Type B pancreatic cell (in vitro differentiated cells): Measurements from ENCODE around the gene APPBP2. TPM values are rescaled to one million over a fixed set of nuclear protein-coding genes. Genes with fewer than 3 reads are reported as not detected.

Source experiments
- DNase-seq: peaks from one replicate; pipeline ENCODE4 v3.0.0; 2021; ENCODE audit warnings: mixed read lengths; ENCODE audit not compliant: unreplicated experiment; ENCODE audit errors: extremely low spot score
- H3K27ac Mint-ChIP-seq: 2 replicates; pipeline ENCODE4 v1.8.0; 2021; ENCODE audit warnings: mild to moderate bottlenecking, mixed read lengths
- H3K27me3 Mint-ChIP-seq: 2 replicates; pipeline ENCODE4 v1.8.0; 2021; ENCODE audit warnings: mixed read lengths
- H3K36me3 Mint-ChIP-seq: 2 replicates; pipeline ENCODE4 v1.8.0; 2021; ENCODE audit warnings: mixed read lengths
- H3K4me1 Mint-ChIP-seq: one replicate; pipeline ENCODE4 v1.8.0; 2021; ENCODE audit warnings: mixed read lengths; ENCODE audit not compliant: unreplicated experiment
- H3K4me3 Mint-ChIP-seq: 2 replicates; pipeline ENCODE4 v1.8.0; 2021; ENCODE audit warnings: mild to moderate bottlenecking, mixed read lengths
- H3K9me3 Mint-ChIP-seq: 2 replicates; pipeline ENCODE4 v1.8.0; 2021; ENCODE audit warnings: mixed read lengths
- total RNA-seq: library from RNA; stranded (reverse); gene quantifications from 2 replicates; pipeline ENCODE4 v1.2.1, GENCODE V29; 2021; ENCODE audit warnings: low replicate concordance
- TF ChIP-seq, protein P1 (sequence below): fragments of 200-600 bp; sonication (generic); conservative IDR thresholded peaks from 2 replicates; pipeline ENCODE4 v1.5.0; 2021; ENCODE audit warnings: antibody characterized with exemption, mild to moderate bottlenecking

The APPBP2 gene
- total RNA-seq, 1 donor from 2014 or later: 66.4 TPM

DNA sequence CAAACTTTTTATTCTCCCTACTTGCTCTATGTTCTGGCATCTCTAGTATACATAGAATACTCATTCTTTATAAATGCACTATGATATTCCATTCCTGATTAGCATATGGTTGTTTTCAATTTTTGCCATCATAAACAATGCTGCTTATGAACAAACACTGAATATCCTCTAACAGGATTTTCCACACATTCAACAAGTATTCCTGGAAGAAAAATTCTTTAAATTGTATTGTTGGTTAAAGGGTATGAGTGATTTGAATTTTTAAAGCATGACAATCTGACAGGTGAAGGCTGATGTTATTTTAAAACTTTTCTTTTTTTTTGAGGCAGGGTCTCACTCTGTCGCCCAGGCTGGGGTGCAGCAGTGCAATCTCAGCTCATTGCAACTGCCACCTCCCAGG, 11.5 kb downstream of the APPBP2 start:
- H3K4me3 Mint-ChIP-seq: no peak overlapping the region
- DNase-seq: no peak
- H3K9me3 Mint-ChIP-seq: no peaks in the 10 kb centered on the region
- peaks cover 31% of the 10 kb centered on the region for H3K36me3 Mint-ChIP-seq
- H3K27ac Mint-ChIP-seq: no peak overlapping the region
- H3K4me1 Mint-ChIP-seq: no peaks in the 10 kb centered on the region
- TF ChIP-seq, protein P1, sequence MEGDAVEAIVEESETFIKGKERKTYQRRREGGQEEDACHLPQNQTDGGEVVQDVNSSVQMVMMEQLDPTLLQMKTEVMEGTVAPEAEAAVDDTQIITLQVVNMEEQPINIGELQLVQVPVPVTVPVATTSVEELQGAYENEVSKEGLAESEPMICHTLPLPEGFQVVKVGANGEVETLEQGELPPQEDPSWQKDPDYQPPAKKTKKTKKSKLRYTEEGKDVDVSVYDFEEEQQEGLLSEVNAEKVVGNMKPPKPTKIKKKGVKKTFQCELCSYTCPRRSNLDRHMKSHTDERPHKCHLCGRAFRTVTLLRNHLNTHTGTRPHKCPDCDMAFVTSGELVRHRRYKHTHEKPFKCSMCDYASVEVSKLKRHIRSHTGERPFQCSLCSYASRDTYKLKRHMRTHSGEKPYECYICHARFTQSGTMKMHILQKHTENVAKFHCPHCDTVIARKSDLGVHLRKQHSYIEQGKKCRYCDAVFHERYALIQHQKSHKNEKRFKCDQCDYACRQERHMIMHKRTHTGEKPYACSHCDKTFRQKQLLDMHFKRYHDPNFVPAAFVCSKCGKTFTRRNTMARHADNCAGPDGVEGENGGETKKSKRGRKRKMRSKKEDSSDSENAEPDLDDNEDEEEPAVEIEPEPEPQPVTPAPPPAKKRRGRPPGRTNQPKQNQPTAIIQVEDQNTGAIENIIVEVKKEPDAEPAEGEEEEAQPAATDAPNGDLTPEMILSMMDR: no peak
- no peaks in the 10 kb centered on the region for H3K27me3 Mint-ChIP-seq

DNA sequence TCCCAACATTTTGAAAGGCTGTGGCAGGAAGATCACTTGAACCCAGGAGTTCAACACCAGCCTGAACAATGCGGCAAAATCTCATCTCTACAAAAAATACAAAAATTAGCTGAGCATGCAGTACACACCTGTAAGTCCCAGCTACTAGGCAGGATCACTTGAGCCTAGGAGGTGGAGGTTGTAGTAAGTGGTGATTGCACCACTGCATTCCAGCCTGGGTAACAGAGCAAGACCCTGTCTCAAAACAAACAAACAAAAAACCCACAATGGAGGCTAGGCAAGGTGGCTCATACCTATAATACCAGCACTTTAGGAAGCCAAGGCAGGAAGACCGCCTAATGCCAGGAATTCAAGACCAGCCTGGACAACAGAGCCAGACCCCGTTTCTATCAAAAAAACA, 12.0 kb downstream of the APPBP2 start:
- Mint-ChIP-seq H3K27me3 (no peaks in the 10 kb centered on the region), H3K27ac (no peak overlapping the region)

DNA sequence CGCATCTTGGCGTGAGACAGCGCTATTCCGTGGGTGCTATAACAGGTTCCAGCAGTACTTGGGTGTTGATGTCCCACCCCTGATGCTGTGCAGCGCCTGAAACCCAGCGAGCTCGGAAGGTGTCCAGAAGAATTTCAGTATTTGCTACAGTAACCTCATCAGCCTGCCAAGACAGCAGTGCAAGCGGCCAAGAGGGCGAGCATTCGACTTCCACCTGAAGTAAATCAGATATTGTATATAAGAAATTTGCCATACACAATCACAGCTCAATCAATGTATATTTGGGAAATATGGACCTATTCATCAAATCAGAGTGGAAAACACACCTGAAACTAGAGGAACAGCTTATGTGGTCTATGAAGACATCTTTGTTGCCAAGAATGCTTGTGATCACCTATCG, 13.0 kb downstream of the APPBP2 start:
- TF ChIP-seq, protein P1: no peak
- Mint-ChIP-seq H3K4me3 (no peak overlapping the region), H3K27ac (no peak overlapping the region), H3K27me3 (no peaks in the 10 kb centered on the region), H3K4me1 (no peaks in the 10 kb centered on the region), H3K9me3 (no peaks in the 10 kb centered on the region), H3K36me3 (peaks cover 34% of the 10 kb centered on the region)
- no peak for DNase-seq

More for the DNA sequence above, 12.0 kb downstream of the APPBP2 start:
- no peak for DNase-seq
- Mint-ChIP-seq H3K9me3 (no peaks in the 10 kb centered on the region), H3K36me3 (peaks cover 31% of the 10 kb centered on the region), H3K4me1 (no peaks in the 10 kb centered on the region), H3K4me3 (no peak overlapping the region)
- TF ChIP-seq, protein P1: no peak

DNA sequence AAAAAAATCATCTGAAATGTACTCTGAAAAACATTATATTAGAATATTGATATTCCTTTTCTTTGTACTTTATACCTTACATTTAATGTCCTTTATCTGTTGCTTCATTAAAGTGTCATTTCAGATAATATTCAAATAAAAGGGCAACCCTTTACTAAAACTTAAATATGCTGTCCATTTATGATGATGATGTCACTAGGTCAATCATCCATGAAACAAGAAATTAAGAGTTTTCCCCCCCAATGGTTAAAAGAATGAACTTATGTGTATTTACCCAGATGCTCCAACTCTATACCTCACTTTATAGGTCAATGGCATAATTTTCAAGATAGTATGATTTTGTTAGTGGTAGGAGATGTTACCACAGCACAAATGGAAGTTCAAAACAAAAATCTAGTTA, 15.3 kb downstream of the APPBP2 start:
- H3K4me3 Mint-ChIP-seq: no peak overlapping the region
- no peaks in the 10 kb centered on the region for H3K9me3 Mint-ChIP-seq
- H3K36me3 Mint-ChIP-seq: peaks cover 32% of the 10 kb centered on the region
- peaks cover 6% of the 10 kb centered on the region for H3K4me1 Mint-ChIP-seq
- no peaks in the 10 kb centered on the region for H3K27me3 Mint-ChIP-seq
- H3K27ac Mint-ChIP-seq: no peak overlapping the region
- no peak for DNase-seq
- TF ChIP-seq, protein P1: no peak

DNA sequence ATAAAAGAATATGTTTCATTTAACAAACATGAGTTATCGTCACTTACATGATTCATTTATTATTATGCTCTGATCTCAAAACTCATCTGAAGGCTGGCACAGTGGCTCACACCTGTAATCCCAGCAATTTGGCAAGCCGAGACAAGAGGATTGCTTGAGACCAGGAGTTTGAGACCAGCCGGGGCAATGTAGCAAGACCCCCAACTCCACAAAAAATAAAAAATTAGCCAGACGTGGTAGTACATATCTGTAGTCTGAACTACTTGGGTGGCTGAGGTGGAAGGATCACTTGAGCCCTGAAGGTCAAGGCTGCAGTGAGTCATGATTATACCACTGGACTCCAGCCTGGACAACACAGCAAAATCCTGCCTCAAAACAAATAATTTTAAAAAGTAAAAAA, 16.0 kb downstream of the APPBP2 start:
- Mint-ChIP-seq H3K27me3 (no peaks in the 10 kb centered on the region), H3K9me3 (no peaks in the 10 kb centered on the region), H3K27ac (no peak overlapping the region), H3K4me1 (peaks cover 6% of the 10 kb centered on the region), H3K4me3 (no peak overlapping the region), H3K36me3 (peaks cover 28% of the 10 kb centered on the region)
- no peak for DNase-seq
- TF ChIP-seq, protein P1: no peak

DNA sequence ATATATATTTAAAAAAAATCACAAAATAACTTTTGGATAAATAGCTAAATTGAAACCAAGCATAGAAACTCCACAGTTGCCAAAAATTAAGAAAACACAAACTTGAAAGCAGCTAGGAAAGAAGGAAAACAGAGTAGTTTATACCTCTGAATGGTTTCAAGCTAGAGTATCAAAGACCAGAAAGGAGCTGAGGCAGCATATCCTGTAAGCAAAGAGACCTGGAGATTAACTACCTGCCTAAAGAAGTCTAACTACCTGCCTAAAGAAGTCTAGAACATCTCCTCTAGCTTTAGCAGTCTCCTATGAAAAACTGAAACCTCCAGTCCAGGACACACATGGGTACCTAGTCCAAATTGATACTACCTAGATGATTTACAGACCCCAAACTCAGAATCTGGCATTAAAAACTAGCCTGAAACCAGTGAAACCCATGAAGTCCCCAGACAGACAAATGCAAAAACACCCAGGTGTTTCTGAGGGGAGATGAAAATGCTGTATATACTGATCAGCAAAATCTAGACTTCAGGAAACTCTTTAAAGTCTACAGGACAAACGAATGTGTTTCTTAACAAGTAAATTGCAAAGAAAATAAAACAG, 17.6 kb downstream of the APPBP2 start:
- H3K27ac Mint-ChIP-seq: no peak overlapping the region
- TF ChIP-seq, protein P1: no peak
- DNase-seq: no peak
- H3K9me3 Mint-ChIP-seq: no peaks in the 10 kb centered on the region
- peaks cover 18% of the 10 kb centered on the region for H3K36me3 Mint-ChIP-seq
- H3K27me3 Mint-ChIP-seq: no peaks in the 10 kb centered on the region
- H3K4me3 Mint-ChIP-seq: no peak overlapping the region
- peaks cover 6% of the 10 kb centered on the region for H3K4me1 Mint-ChIP-seq
